ENCODE measurements around the gene RALGAPB. TPM values are rescaled to one million over a fixed set of nuclear protein-coding genes. Genes with fewer than 3 reads are reported as not detected.
A peak's percentile ranks its signal among the peaks of the same experiment; 100 is the strongest.

The RALGAPB gene
- total and polyA plus RNA-seq, 2 of the 13 experiments (the other 11 are each of a cell fraction or from before 2014, with no cell fraction given) = 17.6 to 30.6 TPM

- TF ChIP-seq ZNF251 (CRISPR knock-in tag; IDR thresholded peaks at IDR 0.05) (no peak), ZKSCAN1 (IDR thresholded peaks at IDR 0.05; ENCODE audit: low read length) (no peak), HNF4A (CRISPR knock-in tag; IDR thresholded peaks at IDR 0.05) (0 out of 2 replicates have a peak, but pooled peaks have one; percentile 8), PATZ1 (CRISPR knock-in tag; IDR thresholded peaks at IDR 0.05) (no peak), ZNF282 (IDR thresholded peaks at IDR 0.05; ENCODE audit: partially characterized antibody) (no peak), HNF4G (IDR thresholded peaks at IDR 0.05; ENCODE audit: borderline replicate concordance, low read depth, low read length) (no peak), HNF4G (CRISPR knock-in tag; IDR thresholded peaks at IDR 0.05; ENCODE audit: borderline replicate concordance, low read depth) (no peak), SP4 (CRISPR knock-in tag; IDR thresholded peaks at IDR 0.05) (no peak), YEATS2 (CRISPR knock-in tag; IDR thresholded peaks at IDR 0.05; ENCODE audit: borderline replicate concordance) (no peak), ZBTB33 (CRISPR knock-in tag; IDR thresholded peaks at IDR 0.05) (peak; percentile 90), KLF11 (CRISPR knock-in tag; IDR thresholded peaks at IDR 0.05) (no peak), POGZ (CRISPR knock-in tag; IDR thresholded peaks at IDR 0.05) (no peak; the same call in 1 of the 2 replicates), LCORL (IDR thresholded peaks at IDR 0.05) (no peak), LCORL (CRISPR knock-in tag; IDR thresholded peaks at IDR 0.05) (peak; percentile 36; the same call in 1 of the 2 replicates), ZNF83 (CRISPR knock-in tag; IDR thresholded peaks at IDR 0.05; ENCODE audit: borderline replicate concordance) (no peak), NFE2 (CRISPR knock-in tag; IDR thresholded peaks at IDR 0.05) (no peak), NFIB (CRISPR knock-in tag; IDR thresholded peaks at IDR 0.05; ENCODE audit: borderline replicate concordance) (no peak), THAP8 (CRISPR knock-in tag; IDR thresholded peaks at IDR 0.05; ENCODE audit: borderline replicate concordance) (no peak), HMGXB4 (CRISPR knock-in tag; IDR thresholded peaks at IDR 0.05; ENCODE audit: borderline replicate concordance in 1 of 2, low read depth in 1 of 2) (peak in 1 of 2 experiments; percentile 49; a peak in 1 of 4 replicates), BATF2 (CRISPR knock-in tag; IDR thresholded peaks at IDR 0.05) (no peak), CENPX (CRISPR knock-in tag; IDR thresholded peaks at IDR 0.05) (no peak), SPEN (CRISPR knock-in tag; IDR thresholded peaks at IDR 0.05; ENCODE audit: low read depth) (peak; percentile 32; the same call in 1 of the 2 replicates), ZNF737 (CRISPR knock-in tag; IDR thresholded peaks at IDR 0.05; ENCODE audit: borderline replicate concordance) (peak; percentile 25; the same call in 1 of the 2 replicates), SP5 (CRISPR knock-in tag; IDR thresholded peaks at IDR 0.05; ENCODE audit: borderline replicate concordance, low read depth) (no peak)
Observed at GRCh38 chr20:38447931-38448675, 24.5 kb upstream of the RALGAPB start (continued).
